Uterus (tissue), 2 donors: ENCODE measurements around the gene KCNC1.

Experiments
- POLR2A ChIP-seq, 2 donors: fragments of 450-650 bp; IDR thresholded peaks; one replicate each; pipeline ENCODE4 v1.6.1; 2016; ENCODE audit warnings: antibody characterized with exemption in 2 of 2, mild to moderate bottlenecking in 1 of 2, moderate library complexity in 1 of 2
- TF ChIP-seq, protein P1 (sequence below), 4 experiments: fragments of 200-600 bp in 2 of 4; fragments of 450-650 bp in 2 of 4; sonication (generic) in 2 of 4; IDR thresholded peaks; one replicate each; pipeline ENCODE4 v1.5.1; 2016 to 2019; ENCODE audit warnings: antibody characterized with exemption in 4 of 4, mild to moderate bottlenecking in 2 of 4, moderate library complexity in 1 of 4

DNA sequence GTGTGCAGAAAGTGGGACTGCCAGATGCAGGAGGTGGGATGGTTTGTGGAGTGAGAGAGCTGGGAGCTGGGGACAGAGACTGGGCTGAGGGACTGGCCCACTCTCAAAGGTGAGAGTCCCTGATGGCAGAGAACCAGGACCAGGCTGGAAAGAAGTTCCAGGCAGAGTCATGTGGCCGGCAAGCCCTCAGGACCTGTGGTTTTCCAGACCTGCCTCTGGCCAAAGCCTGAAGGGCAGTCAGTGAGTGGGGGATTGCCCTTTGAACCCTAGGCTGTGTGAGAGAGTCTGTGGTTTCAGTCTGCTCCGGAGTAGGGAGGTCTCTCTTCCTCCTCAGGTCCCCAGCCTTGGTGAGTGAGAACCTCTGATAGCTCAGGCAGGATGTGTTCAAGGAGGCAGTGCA is 17.0 kb downstream of the KCNC1 start:
- TF ChIP-seq, protein P1, sequence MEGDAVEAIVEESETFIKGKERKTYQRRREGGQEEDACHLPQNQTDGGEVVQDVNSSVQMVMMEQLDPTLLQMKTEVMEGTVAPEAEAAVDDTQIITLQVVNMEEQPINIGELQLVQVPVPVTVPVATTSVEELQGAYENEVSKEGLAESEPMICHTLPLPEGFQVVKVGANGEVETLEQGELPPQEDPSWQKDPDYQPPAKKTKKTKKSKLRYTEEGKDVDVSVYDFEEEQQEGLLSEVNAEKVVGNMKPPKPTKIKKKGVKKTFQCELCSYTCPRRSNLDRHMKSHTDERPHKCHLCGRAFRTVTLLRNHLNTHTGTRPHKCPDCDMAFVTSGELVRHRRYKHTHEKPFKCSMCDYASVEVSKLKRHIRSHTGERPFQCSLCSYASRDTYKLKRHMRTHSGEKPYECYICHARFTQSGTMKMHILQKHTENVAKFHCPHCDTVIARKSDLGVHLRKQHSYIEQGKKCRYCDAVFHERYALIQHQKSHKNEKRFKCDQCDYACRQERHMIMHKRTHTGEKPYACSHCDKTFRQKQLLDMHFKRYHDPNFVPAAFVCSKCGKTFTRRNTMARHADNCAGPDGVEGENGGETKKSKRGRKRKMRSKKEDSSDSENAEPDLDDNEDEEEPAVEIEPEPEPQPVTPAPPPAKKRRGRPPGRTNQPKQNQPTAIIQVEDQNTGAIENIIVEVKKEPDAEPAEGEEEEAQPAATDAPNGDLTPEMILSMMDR (IDR thresholded peaks at IDR 0.05), result no peak
- no peak for TF ChIP-seq POLR2A (IDR thresholded peaks at IDR 0.05)
